Activated T-cell treated with anti-CD3 and anti-CD28 coated beads, Interleukin-2, amount 50 U/mL, for 72 hours (primary cell): ENCODE data around the gene AMBP. TPM values are rescaled to one million over a fixed set of nuclear protein-coding genes. Genes with fewer than 3 reads are reported as not detected.

ENCODE experiments used
- ATAC-seq, 2 donors: fragments of 150-1000 bp; cut with Tn5 transposase; replicated peaks in 1 of 2; 2 replicates each; pipeline ENCODE4 v1.10.0; 2021; ENCODE audit warnings: moderate library complexity in 2 of 2, mild to moderate bottlenecking in 1 of 2
- DNase-seq, 2 donors: peaks; one replicate each; pipeline ENCODE4 v3.0.0; 2021 to 2022; ENCODE audit warnings: mixed read lengths in 1 of 2
- H3K27ac Mint-ChIP-seq: one replicate; pipeline ENCODE4 v1.8.0; 2022; ENCODE audit warnings: mild to moderate bottlenecking, moderate library complexity, mixed read lengths
- H3K27me3 Mint-ChIP-seq: one replicate; pipeline ENCODE4 v1.8.0; 2022; ENCODE audit warnings: low read depth, mixed read lengths
- H3K36me3 Mint-ChIP-seq, 2 donors: one replicate each; pipeline ENCODE4 v1.8.0; 2022; ENCODE audit warnings: mixed read lengths in 2 of 2, mild to moderate bottlenecking in 1 of 2; ENCODE audit not compliant: insufficient read depth in 2 of 2
- H3K4me1 Mint-ChIP-seq: one replicate; pipeline ENCODE4 v1.8.0; 2022; ENCODE audit warnings: low read depth, mixed read lengths
- H3K4me3 Mint-ChIP-seq, 2 donors: one replicate each; pipeline ENCODE4 v1.8.0; 2022; ENCODE audit warnings: mild to moderate bottlenecking in 2 of 2, mixed read lengths in 2 of 2, moderate library complexity in 2 of 2
- H3K9me3 Mint-ChIP-seq, 2 donors: one replicate each; pipeline ENCODE4 v1.8.0; 2022; ENCODE audit warnings: mixed read lengths in 2 of 2
- total RNA-seq, 2 donors: library from RNA; stranded (reverse); gene quantifications; one replicate each; pipeline ENCODE4 v1.2.3, GENCODE V29; 2022

AMBP gene
- total RNA-seq, 2 donors from 2014 or later: not detected

- no peak overlapping the region for H3K27ac Mint-ChIP-seq
- H3K36me3 Mint-ChIP-seq: no peaks in the 10 kb centered on the region
- H3K4me3 Mint-ChIP-seq: no peak overlapping the region
- H3K9me3 Mint-ChIP-seq: no peaks in the 10 kb centered on the region
- no peaks in the 10 kb centered on the region for H3K4me1 Mint-ChIP-seq
- ATAC-seq: no peak
- DNase-seq: no peak
- H3K27me3 Mint-ChIP-seq: peaks cover 13% of the 10 kb centered on the region
Measured at GRCh38 chr9:114070188-114071103, 7.7 kb downstream of the AMBP start.

- H3K27ac Mint-ChIP-seq: no peak overlapping the region
- DNase-seq: no peak
- H3K4me3 Mint-ChIP-seq: no peak overlapping the region
- no peaks in the 10 kb centered on the region for H3K4me1 Mint-ChIP-seq
- ATAC-seq: no peak
- H3K36me3 Mint-ChIP-seq: no peaks in the 10 kb centered on the region
- H3K9me3 Mint-ChIP-seq: no peaks in the 10 kb centered on the region
- peaks cover 7% of the 10 kb centered on the region for H3K27me3 Mint-ChIP-seq
Measured at GRCh38 chr9:114069476-114070187, 8.5 kb downstream of the AMBP start.

- DNase-seq: no peak
- no peak for ATAC-seq
- Mint-ChIP-seq H3K36me3 (no peaks in the 10 kb centered on the region), H3K9me3 (no peaks in the 10 kb centered on the region), H3K27me3 (peaks cover 17% of the 10 kb centered on the region), H3K4me1 (no peaks in the 10 kb centered on the region), H3K27ac (no peak overlapping the region), H3K4me3 (no peak overlapping the region)
Measured at GRCh38 chr9:114065304-114065703, 12.8 kb downstream of the AMBP start.

- H3K27me3 Mint-ChIP-seq: peaks cover 17% of the 10 kb centered on the region
- H3K4me1 Mint-ChIP-seq: no peaks in the 10 kb centered on the region
- no peak overlapping the region for H3K4me3 Mint-ChIP-seq
- DNase-seq: no peak
- no peak overlapping the region for H3K27ac Mint-ChIP-seq
- no peaks in the 10 kb centered on the region for H3K36me3 Mint-ChIP-seq
- H3K9me3 Mint-ChIP-seq: no peaks in the 10 kb centered on the region
- no peak for ATAC-seq
Measured at GRCh38 chr9:114061830-114062474, 16.1 kb downstream of the AMBP start.

- no peaks in the 10 kb centered on the region for H3K4me1 Mint-ChIP-seq
- peaks cover 17% of the 10 kb centered on the region for H3K27me3 Mint-ChIP-seq
- ATAC-seq (no peak), DNase-seq (no peak)
- no peaks in the 10 kb centered on the region for H3K36me3 Mint-ChIP-seq
- no peaks in the 10 kb centered on the region for H3K9me3 Mint-ChIP-seq
- no peak overlapping the region for H3K4me3 Mint-ChIP-seq
- no peak overlapping the region for H3K27ac Mint-ChIP-seq
Measured at GRCh38 chr9:114061292-114061691, 16.8 kb downstream of the AMBP start.

GRCh38 chr9:114060711-114061110 is 17.4 kb downstream of the AMBP start:
- ATAC-seq (no peak), DNase-seq (no peak)

GRCh38 chr9:114060070-114060469 is 18.0 kb downstream of the AMBP start:
- Mint-ChIP-seq H3K4me1 (no peaks in the 10 kb centered on the region), H3K4me3 (no peak overlapping the region), H3K36me3 (no peaks in the 10 kb centered on the region), H3K9me3 (no peaks in the 10 kb centered on the region), H3K27me3 (peaks cover 17% of the 10 kb centered on the region), H3K27ac (no peak overlapping the region)
- ATAC-seq (no peak), DNase-seq (no peak)

More at GRCh38 chr9:114060711-114061110, 17.4 kb downstream of the AMBP start:
- no peaks in the 10 kb centered on the region for H3K4me1 Mint-ChIP-seq
- no peak overlapping the region for H3K4me3 Mint-ChIP-seq
- H3K27me3 Mint-ChIP-seq: peaks cover 17% of the 10 kb centered on the region
- H3K9me3 Mint-ChIP-seq: no peaks in the 10 kb centered on the region
- no peaks in the 10 kb centered on the region for H3K36me3 Mint-ChIP-seq
- H3K27ac Mint-ChIP-seq: no peak overlapping the region

GRCh38 chr9:114059047-114059803 is 18.9 kb downstream of the AMBP start:
- no peak overlapping the region for H3K4me3 Mint-ChIP-seq
- H3K4me1 Mint-ChIP-seq: no peaks in the 10 kb centered on the region
- no peaks in the 10 kb centered on the region for H3K36me3 Mint-ChIP-seq
- H3K27ac Mint-ChIP-seq: no peak overlapping the region
- no peak for DNase-seq
- peaks cover 17% of the 10 kb centered on the region for H3K27me3 Mint-ChIP-seq
- H3K9me3 Mint-ChIP-seq: no peaks in the 10 kb centered on the region
- ATAC-seq: no peak

GRCh38 chr9:114058688-114059046 is 19.4 kb downstream of the AMBP start:
- Mint-ChIP-seq H3K27ac (no peak overlapping the region), H3K27me3 (peaks cover 15% of the 10 kb centered on the region), H3K4me3 (no peak overlapping the region), H3K36me3 (no peaks in the 10 kb centered on the region), H3K9me3 (no peaks in the 10 kb centered on the region), H3K4me1 (no peaks in the 10 kb centered on the region)
- ATAC-seq (no peak), DNase-seq (no peak)

- Mint-ChIP-seq H3K36me3 (no peaks in the 10 kb centered on the region), H3K4me1 (no peaks in the 10 kb centered on the region), H3K9me3 (no peaks in the 10 kb centered on the region), H3K4me3 (no peak overlapping the region), H3K27me3 (peaks cover 7% of the 10 kb centered on the region), H3K27ac (no peak overlapping the region)
- ATAC-seq (no peak), DNase-seq (no peak)
Measured at GRCh38 chr9:114057161-114057885, 20.8 kb downstream of the AMBP start.

- no peaks in the 10 kb centered on the region for H3K36me3 Mint-ChIP-seq
- DNase-seq (no peak), ATAC-seq (no peak)
- no peak overlapping the region for H3K4me3 Mint-ChIP-seq
- H3K27ac Mint-ChIP-seq: no peak overlapping the region
- H3K4me1 Mint-ChIP-seq: no peaks in the 10 kb centered on the region
- no peaks in the 10 kb centered on the region for H3K27me3 Mint-ChIP-seq
- no peaks in the 10 kb centered on the region for H3K9me3 Mint-ChIP-seq
Measured at GRCh38 chr9:114056527-114056926, 21.6 kb downstream of the AMBP start.

GRCh38 chr9:114055894-114056293 is 22.2 kb downstream of the AMBP start:
- DNase-seq: no peak
- Mint-ChIP-seq H3K27ac (no peak overlapping the region), H3K27me3 (no peaks in the 10 kb centered on the region), H3K4me3 (no peak overlapping the region), H3K4me1 (no peaks in the 10 kb centered on the region), H3K36me3 (no peaks in the 10 kb centered on the region), H3K9me3 (no peaks in the 10 kb centered on the region)
- ATAC-seq: no peak
